HS-5 (cell line): ENCODE results near the gene POLR1G.

Source experiments
- DNase-seq: peaks from one replicate; pipeline ENCODE4 v3.0.0-alpha.2; 2012; ENCODE audit warnings: low read depth

Gene POLR1G

GRCh38 chr19:45446295-45446694 is 39.9 kb downstream of the POLR1G start:
- no peak for DNase-seq

- DNase-seq = no peak
Measured at GRCh38 chr19:45446944-45447343, 40.5 kb downstream of the POLR1G start.

- DNase-seq = no peak
Measured at GRCh38 chr19:45448425-45448756, 41.9 kb downstream of the POLR1G start.

DNA sequence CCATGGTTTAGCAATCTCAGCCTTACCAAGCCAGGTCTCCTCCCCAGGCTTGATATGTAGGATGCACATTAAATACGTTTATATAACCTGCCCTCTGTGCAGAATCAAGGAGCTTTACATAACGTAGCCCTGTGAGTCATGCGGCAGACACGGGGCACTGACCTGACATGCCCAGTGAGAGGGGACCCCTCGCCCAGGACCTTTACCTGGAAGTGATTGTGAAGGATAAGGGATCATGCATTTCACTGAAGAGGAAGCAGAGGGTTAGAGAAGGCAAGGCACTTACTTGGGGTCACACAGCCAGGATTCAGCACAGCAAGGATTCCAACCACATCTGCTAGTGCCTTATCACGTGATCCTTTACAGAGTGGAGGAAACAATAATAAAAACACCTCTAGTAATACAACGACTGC is 42.4 kb downstream of the POLR1G start:
- no peak for DNase-seq

GRCh38 chr19:45450012-45450333 is 43.5 kb downstream of the POLR1G start:
- DNase-seq = no peak

DNA sequence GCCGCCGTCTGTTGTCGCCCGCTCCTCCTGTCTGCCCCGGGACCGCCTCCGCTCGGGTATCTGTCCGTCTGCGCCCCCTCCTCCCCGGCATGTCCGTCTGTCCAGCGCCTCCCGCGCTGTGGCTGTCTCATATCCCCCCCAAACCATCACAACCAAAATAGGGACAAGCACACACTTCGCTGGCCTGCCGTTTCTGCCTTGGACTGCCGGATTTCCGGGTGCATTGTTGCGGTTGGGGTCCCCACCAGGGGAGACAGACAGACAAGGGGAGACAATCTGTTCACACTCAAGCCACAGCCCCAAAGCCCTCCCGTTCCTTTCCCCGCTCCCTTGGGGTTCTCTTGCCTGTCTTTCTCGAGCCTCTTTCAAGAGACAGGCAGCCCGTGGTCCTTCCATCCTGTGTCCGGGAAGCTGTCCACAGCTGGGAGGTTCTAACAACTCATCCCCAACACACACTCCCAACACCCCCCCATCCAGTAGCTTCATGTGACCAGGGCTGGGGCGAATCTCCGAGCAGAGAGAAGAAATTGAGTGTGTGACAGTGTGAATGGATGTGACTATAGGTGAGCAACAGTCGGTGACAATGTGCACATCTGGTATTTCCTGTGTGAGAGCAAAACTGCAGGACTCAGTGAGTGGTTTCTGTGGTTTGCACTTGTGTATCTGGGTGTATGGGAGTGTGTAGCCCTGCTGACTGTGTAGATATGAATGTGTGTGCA is 44.8 kb downstream of the POLR1G start:
- no peak for DNase-seq

DNA sequence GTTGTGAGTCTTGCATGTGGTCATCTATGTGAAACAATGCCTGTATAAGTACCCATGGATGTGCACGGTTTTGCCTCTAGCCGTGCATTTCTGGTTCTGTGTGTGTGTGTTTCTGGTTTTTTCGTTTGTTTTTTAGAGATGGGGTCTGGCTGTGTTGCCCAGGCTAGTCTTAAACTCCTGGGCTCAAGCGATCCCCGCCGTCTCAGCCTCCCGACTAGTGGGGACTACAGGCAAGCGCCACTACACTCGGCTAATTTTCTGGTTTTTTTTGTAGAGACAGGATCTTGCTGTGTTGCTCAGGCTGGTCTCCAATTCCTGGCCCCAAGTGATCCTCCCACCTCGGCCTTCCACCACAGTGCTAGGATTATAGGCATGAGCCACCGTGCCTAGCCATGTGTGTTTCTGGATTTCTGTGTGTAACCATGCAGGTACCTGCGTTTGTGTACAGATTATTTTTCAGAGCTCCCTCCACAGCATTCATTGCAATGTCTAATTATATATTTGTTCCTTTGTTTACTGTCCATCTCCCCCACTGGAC is 45.5 kb downstream of the POLR1G start:
- DNase-seq = no peak

DNA sequence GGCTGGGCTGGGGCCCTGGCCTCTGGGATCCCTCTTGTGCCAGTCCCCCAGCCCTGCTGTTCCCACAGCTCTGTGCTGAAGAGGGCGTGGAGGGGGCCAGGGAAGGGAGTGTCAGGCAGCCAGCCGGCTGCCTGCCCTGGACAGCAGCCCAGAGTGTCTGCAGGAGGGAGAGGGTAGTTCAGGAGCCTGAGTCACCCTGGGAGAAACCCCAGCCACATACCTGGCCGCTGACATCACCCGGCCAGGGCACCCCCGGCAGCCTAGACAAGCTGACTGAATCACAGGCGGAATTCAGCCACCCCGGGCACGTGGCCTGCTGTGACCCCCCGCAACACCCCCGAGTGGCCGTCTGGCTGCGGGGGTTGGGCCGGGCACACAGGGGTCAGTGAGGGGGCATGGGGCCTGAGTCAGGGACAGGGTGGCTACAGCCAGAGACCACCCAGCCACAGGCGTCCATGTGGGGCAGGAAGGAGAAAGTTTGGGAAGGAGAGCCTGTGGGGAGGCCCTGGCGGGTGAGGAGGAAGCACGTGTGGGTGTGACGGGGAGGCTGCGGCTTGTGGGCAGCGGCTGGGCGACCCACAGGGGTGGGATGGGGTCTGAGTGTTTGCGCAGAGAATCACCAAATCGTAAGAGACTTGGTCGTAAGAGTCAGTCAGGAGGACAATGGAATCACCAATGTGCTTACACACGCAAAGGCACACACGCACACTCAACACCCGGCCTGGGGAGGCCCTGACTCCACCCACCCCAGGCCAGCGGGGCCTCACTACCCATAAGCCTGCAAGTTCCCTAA is 49.5 kb downstream of the POLR1G start:
- DNase-seq = peak; percentile 95

GRCh38 chr19:45456500-45456815 is 50.0 kb downstream of the POLR1G start:
- no peak for DNase-seq

GRCh38 chr19:45457776-45458175 is 51.3 kb downstream of the POLR1G start:
- DNase-seq = no peak
